Measurements from ENCODE around the gene SLC35G6.
"Not testable (repeated sequence)": the region's sequence is repeated elsewhere in the genome, so short reads cannot be mapped to it uniquely, and the experiment has no call there.

The SLC35G6 gene

DNA sequence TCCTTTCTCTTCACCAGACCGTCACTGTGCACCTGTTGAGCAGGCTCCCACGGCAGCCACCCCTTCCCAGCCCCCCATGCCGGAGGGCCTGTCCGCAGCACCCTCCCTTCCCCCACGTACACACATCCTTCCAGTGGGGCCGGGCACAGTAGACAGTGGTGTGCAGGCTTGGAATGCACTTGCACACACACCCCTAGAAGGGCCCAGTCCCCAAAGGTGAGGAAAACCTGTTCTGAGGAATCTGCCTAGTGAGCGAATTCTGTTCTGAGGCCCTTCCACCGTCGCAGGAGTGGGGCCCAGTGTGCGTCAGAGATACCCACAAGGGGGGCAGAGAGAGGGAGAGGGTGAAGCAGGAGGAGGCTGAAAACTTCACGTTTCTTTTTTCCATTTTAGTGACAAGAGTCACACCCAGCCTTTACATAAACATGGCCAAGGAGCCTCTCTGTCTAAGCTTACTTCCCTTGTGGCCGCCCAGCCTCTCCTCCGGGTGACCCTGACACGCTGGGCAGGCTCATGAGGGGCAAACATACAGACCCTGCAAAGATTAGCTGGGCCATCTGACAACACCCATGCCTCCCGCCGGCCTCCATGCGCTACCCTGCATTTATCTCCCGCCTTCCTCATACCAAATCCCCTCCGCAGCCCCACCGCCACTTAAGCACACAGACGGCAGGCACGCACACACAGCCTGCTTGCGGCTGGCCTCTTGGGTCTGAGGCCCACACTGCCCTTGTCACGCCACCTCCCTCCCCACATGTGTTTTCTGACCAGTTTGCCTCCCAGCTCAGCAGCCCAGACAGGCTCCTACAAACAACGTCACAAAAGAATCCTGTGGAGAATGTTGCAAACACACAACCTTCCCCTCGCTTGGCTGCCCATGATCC, 3.6 kb upstream of the SLC35G6 start:
- peak in 1 of 2 donors; percentile 42 for DNase-seq (ENCODE audit: extremely low read depth in 1 of 2, low read depth in 1 of 2)

DNA sequence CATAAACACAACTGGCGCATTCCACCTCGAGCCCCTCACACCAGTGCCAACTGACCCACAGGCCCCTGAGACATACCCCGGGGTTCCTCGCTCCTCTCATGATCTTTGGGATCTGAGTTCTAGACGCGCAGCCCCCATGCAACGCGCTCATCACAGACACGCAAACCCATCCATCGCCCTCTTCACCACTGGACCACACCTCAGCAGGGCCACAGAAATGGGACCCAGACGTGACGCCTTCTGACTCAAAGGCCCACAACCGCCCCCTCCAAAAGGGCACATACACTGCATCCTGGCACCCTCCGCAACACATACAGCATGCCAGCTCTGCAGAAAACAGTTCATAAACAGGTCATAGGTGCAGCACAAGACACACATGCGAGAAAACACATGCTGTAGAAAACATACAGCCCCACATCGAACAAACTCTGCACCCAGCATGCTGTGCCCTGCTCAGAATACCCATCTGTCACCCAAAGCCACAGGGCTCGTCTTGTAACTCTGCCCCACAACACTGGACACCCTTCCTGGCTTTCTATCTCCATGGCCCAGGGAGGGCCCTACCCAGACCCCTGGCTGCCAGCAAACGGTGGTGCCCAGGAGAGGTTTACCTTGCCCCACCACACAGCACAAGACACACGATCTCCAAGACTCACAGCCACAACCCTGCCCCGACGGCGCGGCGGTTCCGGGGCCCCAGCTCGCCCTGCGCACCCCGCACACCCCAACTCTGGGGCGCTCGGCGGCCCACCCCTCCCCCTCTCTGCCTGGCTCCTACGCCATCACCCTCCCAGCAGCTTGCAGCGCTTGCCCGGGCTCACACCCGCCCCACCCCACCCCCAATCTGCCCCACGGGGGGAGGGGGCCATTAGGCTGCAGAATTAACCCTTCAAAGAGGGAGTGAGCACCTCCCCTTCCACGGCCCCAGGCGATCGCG, 2.7 kb upstream of the SLC35G6 start:
- DNase-seq (ENCODE audit: extremely low read depth in 1 of 2, low read depth in 1 of 2), result peak; percentile 51

DNA sequence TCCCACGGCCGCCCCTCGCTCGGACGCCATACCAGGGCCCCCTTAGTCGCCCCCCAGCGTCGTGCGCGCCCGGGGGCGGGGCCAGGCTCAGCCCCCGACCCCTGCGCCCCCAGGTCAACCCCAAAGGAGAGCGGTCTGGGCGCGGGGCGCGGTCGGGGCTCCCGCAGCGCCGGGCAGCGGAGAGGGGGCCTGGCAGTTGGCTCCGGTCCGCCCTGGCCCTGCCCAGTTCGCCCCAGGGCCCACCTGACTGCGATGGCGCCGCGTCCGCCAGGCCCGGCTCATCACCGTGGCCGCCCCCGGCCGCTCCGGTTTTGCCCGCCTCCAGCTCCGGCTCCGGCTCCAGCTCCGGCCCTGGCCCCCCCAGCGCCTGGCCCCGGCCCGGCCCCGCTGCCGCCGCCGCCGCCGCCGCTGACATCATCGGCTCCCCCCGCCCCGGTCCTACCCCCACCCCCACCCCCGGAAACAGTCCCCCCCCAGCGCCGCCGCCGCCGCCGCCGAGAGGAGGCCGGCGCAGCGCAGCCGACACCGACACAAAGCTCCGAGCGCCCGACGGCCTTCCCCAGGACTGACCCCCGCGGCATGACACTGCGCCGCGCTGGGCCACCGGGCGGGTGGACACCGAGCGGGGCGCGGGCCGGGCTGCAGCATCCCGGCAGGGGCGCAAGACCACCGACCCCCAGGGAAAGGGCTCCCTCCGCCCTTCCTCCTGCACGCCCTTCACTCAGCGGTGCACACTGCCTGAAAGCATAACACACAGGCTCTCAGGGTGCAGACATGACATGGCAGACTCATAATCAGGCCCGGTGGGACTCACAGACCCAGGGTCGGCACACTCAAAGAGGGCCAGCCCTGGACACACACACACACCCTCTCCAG, 1.8 kb upstream of the SLC35G6 start, which contains the start of gene ZBTB4:
ZBTB4 (minus strand) TSS at position 419 of the 876 bp plus-strand sequence. CDS start 12,830 bp downstream, outside the sequence.
- DNase-seq (ENCODE audit: extremely low read depth in 1 of 2, low read depth in 1 of 2), result peak in 1 of 2 donors; percentile 65

DNA sequence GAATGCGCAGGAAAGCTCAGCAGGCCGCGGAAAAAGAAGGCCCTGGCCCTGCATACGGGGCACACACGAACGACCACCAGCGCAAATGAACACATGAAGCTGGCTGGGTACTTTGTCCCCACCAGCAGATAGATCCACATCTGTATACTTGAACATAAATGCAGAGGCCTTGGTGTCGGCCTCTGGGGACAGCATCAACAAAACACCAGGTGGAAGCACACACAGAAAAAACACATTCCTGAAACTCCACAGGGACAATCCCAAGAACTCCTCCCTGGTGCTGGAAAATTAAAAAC, 1.2 kb upstream of the SLC35G6 start:
- no peak for DNase-seq (ENCODE audit: extremely low read depth in 1 of 2, low read depth in 1 of 2)

DNA sequence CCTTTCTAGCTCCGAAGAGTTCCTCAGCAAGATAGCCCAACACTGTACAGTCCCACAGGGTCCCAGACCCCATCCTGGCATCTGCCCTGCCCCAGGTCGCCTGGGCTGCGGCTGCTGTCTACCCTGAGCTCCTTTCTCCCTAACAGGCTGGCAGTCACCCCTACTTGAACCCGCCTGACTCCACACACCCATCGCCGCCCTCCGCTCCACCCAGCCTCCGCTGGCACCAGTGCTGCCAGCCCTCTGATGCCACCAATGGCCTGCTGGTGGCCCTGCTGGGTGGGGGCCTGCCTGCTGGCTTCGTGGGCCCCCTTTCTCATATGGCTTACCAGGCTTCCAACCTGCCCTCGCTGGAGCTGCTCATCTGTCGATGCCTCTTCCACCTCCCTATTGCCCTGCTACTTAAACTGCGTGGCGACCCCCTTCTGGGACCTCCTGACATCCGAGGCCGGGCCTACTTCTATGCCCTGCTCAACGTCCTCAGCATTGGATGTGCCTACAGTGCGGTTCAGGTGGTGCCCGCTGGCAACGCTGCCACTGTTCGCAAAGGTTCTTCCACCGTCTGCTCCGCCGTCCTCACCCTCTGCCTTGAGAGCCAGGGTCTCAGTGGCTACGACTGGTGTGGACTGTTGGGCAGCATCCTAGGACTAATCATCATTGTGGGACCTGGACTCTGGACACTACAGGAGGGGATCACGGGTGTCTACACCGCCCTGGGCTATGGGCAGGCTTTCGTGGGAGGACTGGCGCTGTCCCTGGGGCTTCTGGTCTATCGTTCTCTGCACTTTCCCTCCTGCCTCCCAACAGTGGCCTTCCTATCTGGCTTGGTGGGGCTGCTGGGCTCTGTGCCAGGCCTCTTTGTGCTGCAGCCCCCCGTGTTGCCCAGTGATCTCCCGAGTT, 846 bp downstream of the SLC35G6 start:
- not testable (repeated sequence) for DNase-seq (ENCODE audit: extremely low read depth in 1 of 2, low read depth in 1 of 2)

DNA sequence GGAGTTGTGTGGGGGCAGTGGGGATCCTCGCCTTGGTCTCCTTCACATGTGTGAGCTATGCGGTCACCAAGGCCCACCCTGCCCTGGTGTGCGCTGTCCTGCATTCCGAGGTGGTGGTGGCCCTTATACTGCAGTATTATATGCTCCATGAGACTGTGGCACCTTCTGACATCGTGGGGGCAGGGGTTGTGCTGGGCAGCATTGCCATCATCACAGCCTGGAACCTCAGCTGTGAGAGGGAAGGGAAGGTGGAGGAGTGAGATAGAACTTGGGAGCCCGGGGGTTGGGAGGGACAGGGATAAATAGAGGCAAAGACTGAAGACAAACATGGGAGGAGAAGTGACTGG, 1.5 kb downstream of the SLC35G6 start:
- not testable (repeated sequence) for DNase-seq (ENCODE audit: extremely low read depth in 1 of 2, low read depth in 1 of 2)

DNA sequence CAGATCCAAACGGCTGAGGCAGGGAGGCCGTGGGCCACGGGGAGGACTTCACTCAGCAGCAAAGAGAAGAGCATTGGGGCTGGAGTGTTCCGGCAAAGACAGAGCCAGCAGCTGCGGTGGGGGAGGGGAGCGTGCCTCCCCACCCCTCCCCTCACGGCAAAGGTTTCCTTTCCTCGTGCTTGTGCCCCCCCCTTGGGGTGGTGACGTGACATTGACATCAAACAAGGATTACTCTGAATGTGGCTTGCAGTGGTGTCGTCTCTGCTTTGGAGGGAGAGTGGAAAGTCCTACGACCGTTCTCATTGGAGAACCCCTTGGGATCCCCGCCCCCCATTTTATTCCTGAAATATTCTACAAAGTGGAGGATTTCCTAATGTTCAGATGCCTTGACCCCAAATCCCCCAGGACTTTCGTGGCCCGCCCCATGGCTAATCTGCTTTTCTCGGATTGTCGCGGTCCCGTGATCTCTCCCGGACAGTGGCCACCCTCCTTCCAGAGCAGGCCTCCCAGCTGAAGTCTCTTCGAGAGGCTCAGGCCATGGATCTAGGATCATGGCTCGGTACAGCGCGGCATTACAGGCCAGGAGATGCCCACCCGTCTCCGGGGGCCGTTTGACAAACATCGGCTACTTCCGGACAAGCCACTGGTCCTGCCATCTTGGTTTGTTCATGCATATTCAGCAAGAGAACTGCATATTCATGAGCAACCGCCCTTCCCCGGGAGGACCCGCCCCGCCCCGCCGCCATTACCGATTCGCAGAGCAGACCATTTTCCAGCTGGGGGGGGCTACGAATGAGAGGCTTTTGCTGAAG, 2.2 kb downstream of the SLC35G6 start:
- DNase-seq (ENCODE audit: extremely low read depth in 1 of 2, low read depth in 1 of 2), result peak; percentile 87 to 92

DNA sequence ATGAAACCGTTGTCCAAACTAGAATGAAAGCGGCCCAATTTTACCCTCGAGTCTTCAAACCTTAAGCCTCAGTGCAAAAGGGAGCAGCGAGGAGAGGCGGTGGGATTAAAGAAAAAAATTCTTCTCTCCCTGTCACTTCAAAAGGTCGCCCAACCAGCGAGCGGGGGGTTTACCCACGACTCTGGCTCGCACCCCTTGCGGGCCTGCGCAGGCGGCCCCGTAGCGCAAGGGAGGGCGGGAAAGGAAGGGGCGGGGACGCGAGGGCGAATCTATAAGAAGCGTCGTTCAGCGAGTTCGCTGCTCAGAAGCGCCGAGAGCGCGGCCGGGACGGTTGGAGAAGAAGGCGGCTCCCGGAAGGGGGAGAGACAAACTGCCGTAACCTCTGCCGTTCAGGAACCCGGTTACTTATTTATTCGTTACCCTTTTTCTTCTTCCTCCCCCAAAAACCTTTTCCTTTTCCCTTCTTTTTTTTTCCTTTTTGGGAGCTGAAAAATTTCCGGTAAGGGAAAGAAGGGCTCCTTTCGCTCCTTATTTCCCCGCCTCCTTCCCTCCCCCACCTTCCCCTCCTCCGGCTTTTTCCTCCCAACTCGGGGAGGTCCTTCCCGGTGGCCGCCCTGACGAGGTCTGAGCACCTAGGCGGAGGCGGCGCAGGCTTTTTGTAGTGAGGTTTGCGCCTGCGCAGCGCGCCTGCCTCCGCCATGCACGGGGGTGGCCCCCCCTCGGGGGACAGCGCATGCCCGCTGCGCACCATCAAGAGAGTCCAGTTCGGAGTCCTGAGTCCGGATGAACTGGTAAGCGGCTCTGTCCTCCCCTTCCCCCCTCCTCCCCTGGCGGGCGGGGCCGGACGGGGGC, 3.0 kb downstream of the SLC35G6 start, which contains the start of gene POLR2A:
POLR2A (plus strand) TSS at position 300 of the 852 bp plus-strand sequence.
- DNase-seq (ENCODE audit: extremely low read depth in 1 of 2, low read depth in 1 of 2), result peak; percentile 94 to 97

DNA sequence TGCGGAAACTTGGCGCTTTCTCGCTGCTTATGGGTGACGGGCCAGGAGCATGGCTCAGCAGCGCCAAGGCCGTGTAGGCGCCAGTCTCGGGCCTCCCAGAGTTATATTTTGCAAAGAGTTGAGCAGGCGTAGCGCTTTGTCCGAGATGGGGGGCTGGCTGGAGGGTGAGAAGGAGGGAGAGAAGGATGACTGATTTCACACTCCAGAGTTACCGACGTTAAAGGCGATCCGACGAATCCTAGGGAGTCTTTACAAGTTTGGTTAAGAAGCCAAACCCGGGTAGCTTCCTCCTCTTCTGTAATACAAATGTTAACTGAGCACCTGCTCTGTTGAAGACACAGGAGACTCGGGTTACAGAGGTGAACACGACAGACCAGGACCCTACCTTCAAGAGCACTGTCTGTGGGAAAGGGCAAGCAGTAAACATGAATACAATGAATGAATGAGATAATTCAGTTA, 3.7 kb downstream of the SLC35G6 start:
- DNase-seq (ENCODE audit: extremely low read depth in 1 of 2, low read depth in 1 of 2), result no peak

DNA sequence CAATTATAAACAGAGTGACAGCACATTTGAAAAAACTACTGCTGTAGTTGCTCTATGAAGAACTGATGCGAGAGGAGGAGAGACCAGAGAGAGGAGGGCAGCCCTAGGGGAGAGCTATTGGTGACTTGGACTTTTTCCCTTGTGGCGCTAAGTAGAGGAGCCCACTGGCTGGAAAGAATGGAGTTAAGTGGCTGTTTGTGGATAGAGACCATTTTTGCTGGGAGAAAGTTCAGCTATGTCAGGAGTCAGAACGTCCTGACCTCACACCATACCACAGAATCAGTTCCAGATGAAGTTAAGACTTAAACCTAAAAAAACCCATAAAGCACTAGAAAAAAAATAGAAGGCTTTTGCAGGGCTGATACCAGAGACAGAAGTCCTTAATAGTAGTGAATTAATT, 4.9 kb downstream of the SLC35G6 start:
- no peak for DNase-seq (ENCODE audit: extremely low read depth in 1 of 2, low read depth in 1 of 2)

DNA sequence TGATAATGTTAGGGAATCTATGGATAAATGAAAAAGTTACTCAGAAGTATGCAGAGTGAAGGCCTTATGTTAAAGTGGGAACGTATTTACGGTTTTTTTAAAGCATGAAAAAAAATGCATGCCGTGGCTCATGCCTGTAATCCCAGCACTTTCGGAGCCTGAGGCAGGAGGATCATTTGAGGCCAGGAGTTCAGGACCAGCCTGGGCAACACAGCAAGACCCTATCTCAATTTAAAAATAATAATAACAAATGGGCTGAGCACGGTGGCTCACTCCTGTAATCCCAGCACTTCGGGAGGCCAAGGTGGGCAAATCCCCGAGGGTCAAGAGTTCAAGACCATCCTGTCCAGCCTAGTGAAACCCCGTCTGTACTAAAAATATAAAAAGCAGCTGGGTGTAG, 8.9 kb downstream of the SLC35G6 start:
- DNase-seq (ENCODE audit: extremely low read depth in 1 of 2, low read depth in 1 of 2), result no peak

DNA sequence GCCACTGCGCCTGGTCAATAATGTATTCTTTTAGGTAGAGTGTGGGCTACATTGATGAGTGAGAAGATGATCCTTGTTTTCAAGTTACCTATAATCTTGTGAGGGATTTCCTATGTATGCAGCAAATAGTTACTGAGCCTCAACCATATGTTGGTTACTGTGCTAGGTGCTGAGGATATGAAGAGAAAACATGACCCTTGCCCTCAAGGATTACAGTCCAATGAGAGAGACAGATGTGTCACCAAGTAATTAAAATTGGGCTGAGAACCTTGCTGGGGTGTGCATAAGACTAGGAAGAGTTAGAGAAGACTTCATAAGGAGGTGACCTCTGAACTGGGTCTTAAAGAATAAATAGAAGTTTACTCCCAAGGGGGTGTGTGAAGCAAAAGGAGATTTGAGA, 10.3 kb downstream of the SLC35G6 start:
- DNase-seq (ENCODE audit: extremely low read depth in 1 of 2, low read depth in 1 of 2), result no peak

DNA sequence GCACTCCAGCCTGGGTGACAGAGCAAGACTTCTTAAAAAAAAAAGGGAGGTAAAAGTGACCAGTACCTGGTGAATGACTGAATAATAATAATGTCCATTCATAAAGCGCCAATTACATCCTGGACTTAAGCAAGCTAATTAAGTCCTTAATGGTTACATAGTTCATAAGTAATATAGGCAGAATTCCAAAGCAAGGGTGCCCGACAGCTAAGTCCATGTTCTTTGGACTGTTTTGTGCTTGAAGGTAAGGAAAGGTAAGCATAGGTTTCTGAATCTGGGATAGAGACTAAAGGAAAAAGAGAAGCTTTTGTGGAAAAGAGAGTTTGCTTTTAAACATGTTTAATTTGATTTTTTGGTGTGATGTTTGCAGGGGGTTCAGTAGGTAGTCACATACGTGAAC, 12.7 kb downstream of the SLC35G6 start:
- DNase-seq (ENCODE audit: extremely low read depth in 1 of 2, low read depth in 1 of 2), result no peak

DNA sequence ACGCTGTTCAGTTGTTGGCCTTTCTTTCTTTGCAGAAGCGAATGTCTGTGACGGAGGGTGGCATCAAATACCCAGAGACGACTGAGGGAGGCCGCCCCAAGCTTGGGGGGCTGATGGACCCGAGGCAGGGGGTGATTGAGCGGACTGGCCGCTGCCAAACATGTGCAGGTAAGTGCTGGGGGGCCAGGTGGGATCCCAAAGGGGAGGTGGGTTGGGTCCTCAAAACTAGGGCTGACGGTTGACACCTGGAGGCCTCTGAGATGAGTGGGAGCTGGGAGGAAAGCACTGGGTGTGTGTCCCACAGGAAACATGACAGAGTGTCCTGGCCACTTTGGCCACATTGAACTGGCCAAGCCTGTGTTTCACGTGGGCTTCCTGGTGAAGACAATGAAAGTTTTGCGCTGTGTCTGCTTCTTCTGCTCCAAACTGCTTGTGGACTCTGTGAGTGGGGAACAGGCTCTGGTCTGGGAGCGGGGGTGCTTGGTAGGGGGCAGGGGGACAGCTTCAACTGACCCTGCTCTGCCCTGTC, 14.7 kb downstream of the SLC35G6 start:
- no peak for DNase-seq (ENCODE audit: extremely low read depth in 1 of 2, low read depth in 1 of 2)

DNA sequence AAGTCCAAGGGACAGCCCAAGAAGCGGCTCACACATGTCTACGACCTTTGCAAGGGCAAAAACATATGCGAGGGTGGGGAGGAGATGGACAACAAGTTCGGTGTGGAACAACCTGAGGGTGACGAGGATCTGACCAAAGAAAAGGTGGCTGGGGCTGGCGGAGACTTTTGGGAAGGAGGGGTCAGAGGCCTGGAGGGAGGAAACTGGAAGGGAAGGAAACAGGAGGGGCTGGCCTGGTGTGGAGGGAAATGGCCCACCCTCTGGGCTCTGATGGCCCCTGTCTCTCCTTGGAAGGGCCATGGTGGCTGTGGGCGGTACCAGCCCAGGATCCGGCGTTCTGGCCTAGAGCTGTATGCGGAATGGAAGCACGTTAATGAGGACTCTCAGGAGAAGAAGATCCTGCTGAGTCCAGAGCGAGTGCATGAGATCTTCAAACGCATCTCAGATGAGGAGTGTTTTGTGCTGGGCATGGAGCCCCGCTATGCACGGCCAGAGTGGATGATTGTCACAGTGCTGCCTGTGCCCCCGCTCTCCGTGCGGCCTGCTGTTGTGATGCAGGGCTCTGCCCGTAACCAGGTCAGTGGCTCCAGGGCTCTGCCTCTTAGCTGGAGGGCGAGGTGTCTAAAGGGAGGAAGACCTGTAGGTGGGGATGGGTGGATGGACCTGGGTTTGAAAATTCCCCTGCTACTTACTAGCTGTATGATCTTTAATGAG, 15.4 kb downstream of the SLC35G6 start:
- no peak for DNase-seq (ENCODE audit: extremely low read depth in 1 of 2, low read depth in 1 of 2)

DNA sequence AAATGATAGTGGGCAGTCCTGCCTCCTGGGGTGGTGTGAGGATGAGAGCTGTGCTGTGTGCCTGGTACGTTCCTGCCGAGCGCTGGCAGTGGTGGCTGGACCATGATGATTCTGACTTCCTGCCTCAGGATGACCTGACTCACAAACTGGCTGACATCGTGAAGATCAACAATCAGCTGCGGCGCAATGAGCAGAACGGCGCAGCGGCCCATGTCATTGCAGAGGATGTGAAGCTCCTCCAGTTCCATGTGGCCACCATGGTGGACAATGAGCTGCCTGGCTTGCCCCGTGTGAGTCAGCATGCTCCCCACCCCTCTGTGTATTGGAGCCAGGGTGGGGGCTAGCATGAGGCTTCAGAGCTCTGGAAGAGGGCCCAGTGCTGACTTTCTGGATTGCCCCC, 16.0 kb downstream of the SLC35G6 start:
- DNase-seq (ENCODE audit: extremely low read depth in 1 of 2, low read depth in 1 of 2), result no peak

DNA sequence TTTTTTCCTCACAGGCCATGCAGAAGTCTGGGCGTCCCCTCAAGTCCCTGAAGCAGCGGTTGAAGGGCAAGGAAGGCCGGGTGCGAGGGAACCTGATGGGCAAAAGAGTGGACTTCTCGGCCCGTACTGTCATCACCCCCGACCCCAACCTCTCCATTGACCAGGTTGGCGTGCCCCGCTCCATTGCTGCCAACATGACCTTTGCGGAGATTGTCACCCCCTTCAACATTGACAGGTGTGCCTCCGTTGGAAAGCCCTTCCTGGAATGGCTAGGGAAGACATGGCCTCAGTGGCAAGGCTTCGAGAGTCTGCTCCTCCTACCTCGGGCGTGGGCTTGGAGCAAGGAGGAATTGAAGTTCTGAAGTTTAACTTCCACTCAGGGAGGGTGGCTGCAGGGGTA, 16.4 kb downstream of the SLC35G6 start:
- DNase-seq (ENCODE audit: extremely low read depth in 1 of 2, low read depth in 1 of 2), result no peak

Measured in activated CD8-positive, alpha-beta memory T cell treated with anti-CD3 and anti-CD28 coated beads for 1 hour (primary cell).